Left lung (tissue), 10 donors: ENCODE data around the gene ARHGAP1. TPM values are rescaled to one million over a fixed set of nuclear protein-coding genes. Genes with fewer than 3 reads are reported as not detected.

Experiments used
- ATAC-seq: fragments of 200-7000 bp; cut with Tn5 transposase; one replicate; pipeline ENCODE4 v1.9.1; 2020; ENCODE audit warnings: moderate library complexity
- DNase-seq, 4 donors: peaks; one replicate each; pipeline ENCODE4 v3.0.0-alpha.2; 2013 to 2020
- H3K27ac ChIP-seq, 2 donors: fragments of 200-600 bp; sonication (generic) in 1 of 2; one replicate each; pipeline versions ENCODE4 v1.5.0 to v1.8.0; 2020 to 2021
- H3K27me3 ChIP-seq, 2 donors: fragments of 200-600 bp; sonication (generic) in 1 of 2; one replicate each; pipeline versions ENCODE4 v1.5.0 to v1.8.0; 2020 to 2021
- H3K36me3 ChIP-seq, 2 donors: fragments of 200-600 bp; sonication (generic) in 1 of 2; one replicate each; pipeline versions ENCODE4 v1.5.0 to v1.8.0; 2020 to 2021
- H3K4me1 ChIP-seq, 2 donors: fragments of 200-600 bp; one replicate each; pipeline ENCODE4 v1.8.0; 2021
- H3K4me3 ChIP-seq, 2 donors: fragments of 200-600 bp; sonication (generic) in 1 of 2; one replicate each; pipeline versions ENCODE4 v1.5.0 to v1.8.0; 2020 to 2021; ENCODE audit warnings: mild to moderate bottlenecking in 1 of 2
- H3K9me3 ChIP-seq, 2 donors: fragments of 200-600 bp; sonication (generic) in 1 of 2; one replicate each; pipeline versions ENCODE4 v1.5.0 to v1.8.0; 2020 to 2021
- intact Hi-C, 2 donors: fragments of 100-400 bp; cut with DNase I; formaldehyde crosslinking; loops; one replicate each; pipeline versions ENCODE4 v1.11.2 to v1.14.2; 2022
- polyA plus RNA-seq, 6 donors: library from polyadenylated mRNA; unstranded; fragments of 120-200 nt; gene quantifications; one replicate each; pipeline ENCODE4 v1.2.1, GENCODE V29; 2013; ENCODE audit not compliant: insufficient read length in 6 of 6
- total RNA-seq, 2 donors: library from RNA; stranded (reverse); fragmentation: NEBNext Ultra II Directional; extraction: Animal tissue kit (Norgen Biotek cat#: 25700); gene quantifications; one replicate each; pipeline ENCODE4 v1.2.1, GENCODE V29; 2021
- TF ChIP-seq, protein P1 (sequence below), 2 donors: fragments of 200-600 bp; sonication (generic) in 1 of 2; IDR thresholded peaks; one replicate each; pipeline versions ENCODE4 v1.5.0 to v1.8.0; 2021; ENCODE audit warnings: antibody characterized with exemption in 2 of 2
- donor health status: DM: no; HTN: yes; CAD: no.
- donor health status: DM: no; HTN: no; CAD: no.

ARHGAP1 gene
- total and polyA plus RNA-seq, 8 donors: 59.9 to 90.3 (median 67.0) TPM

DNA sequence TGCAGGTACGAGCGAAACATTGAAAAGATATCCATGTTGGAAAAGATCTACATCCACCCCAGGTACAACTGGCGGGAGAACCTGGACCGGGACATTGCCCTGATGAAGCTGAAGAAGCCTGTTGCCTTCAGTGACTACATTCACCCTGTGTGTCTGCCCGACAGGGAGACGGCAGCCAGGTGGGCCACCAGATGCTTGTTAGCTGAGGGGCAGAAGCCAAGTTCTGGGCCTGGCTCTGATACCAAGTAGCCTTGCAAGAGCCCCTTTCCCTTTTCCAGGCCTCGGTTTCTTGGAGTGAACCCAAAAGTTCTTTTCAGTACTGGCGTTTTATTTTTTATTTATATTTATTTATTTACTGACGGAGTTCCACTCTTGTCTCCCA lies 28.2 kb upstream of the ARHGAP1 start:
- no peak overlapping the region for H3K27ac ChIP-seq
- H3K4me3 ChIP-seq: no peak overlapping the region
- TF ChIP-seq, protein P1, sequence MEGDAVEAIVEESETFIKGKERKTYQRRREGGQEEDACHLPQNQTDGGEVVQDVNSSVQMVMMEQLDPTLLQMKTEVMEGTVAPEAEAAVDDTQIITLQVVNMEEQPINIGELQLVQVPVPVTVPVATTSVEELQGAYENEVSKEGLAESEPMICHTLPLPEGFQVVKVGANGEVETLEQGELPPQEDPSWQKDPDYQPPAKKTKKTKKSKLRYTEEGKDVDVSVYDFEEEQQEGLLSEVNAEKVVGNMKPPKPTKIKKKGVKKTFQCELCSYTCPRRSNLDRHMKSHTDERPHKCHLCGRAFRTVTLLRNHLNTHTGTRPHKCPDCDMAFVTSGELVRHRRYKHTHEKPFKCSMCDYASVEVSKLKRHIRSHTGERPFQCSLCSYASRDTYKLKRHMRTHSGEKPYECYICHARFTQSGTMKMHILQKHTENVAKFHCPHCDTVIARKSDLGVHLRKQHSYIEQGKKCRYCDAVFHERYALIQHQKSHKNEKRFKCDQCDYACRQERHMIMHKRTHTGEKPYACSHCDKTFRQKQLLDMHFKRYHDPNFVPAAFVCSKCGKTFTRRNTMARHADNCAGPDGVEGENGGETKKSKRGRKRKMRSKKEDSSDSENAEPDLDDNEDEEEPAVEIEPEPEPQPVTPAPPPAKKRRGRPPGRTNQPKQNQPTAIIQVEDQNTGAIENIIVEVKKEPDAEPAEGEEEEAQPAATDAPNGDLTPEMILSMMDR (IDR thresholded peaks at IDR 0.05): no peak
- no peaks in the 10 kb centered on the region for H3K4me1 ChIP-seq
- no peaks in the 10 kb centered on the region for H3K36me3 ChIP-seq
- no peaks in the 10 kb centered on the region for H3K9me3 ChIP-seq
- no peak for ATAC-seq
- intact Hi-C loops: no loop called here
- no peaks in the 10 kb centered on the region for H3K27me3 ChIP-seq
- DNase-seq: no peak

DNA sequence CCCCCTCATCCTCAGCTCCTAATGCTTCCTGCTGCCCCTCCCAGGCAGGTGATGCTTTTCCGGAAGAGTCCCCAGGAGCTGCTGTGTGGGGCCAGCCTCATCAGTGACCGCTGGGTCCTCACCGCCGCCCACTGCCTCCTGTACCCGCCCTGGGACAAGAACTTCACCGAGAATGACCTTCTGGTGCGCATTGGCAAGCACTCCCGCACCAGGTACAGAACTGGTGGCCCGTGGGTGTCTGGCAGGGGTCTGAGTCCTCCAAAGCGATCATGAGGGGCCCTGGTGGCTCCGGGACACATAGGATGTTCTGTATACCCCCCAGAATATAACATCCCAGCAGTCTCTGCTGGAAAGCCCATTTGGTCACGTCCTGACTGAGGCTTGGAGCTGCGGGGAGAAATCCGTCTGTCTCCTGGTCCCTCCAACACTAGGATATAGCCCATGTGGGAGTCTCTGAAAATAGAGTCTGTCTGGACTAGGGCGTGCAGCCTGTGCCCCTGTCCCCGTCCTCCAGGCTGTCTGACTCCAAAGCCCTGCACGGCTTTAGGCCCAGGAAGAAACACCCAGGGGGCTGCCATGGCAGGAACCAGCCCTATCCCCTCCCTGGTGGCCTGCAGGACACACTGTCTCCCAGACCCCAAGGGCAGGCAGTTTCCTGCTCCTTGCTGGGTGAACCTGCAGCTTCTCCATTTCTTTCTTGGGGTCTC lies 27.7 kb upstream of the ARHGAP1 start:
- DNase-seq: no peak
- intact Hi-C loops: no loop called here

DNA sequence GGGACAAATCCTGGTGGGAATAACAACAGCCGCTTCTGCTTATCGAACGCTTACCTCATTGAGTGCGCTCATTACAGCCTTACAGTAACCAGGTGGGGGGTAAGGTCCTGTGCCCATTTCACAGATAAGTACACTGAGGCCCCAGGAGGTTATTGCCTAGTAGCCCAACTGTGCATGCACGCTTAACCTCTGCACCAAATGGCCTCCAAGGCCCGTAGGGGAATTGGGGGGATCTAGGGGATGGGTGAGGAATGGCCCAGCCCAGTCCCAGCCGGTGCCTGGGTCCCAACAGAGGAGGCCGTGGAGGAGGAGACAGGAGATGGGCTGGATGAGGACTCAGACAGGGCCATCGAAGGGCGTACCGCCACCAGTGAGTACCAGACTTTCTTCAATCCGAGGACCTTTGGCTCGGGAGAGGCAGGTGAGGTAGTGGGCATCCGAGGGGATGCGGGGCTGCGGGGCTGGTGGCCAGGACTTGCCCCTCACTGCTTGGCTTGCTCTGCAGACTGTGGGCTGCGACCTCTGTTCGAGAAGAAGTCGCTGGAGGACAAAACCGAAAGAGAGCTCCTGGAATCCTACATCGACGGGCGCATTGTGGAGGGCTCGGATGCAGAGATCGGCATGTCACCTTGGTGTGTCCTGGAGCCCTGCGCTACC lies 25.9 kb upstream of the ARHGAP1 start:
- ATAC-seq: no peak
- Histone ChIP-seq H3K4me3 (no peak overlapping the region), H3K36me3 (no peaks in the 10 kb centered on the region), H3K4me1 (no peaks in the 10 kb centered on the region), H3K9me3 (no peaks in the 10 kb centered on the region), H3K27me3 (no peaks in the 10 kb centered on the region), H3K27ac (no peak overlapping the region)
- TF ChIP-seq, protein P1 (IDR thresholded peaks at IDR 0.05): no peak
- intact Hi-C loops: no loop called here
- no peak for DNase-seq

More for the DNA sequence above, 27.7 kb upstream of the ARHGAP1 start:
- Histone ChIP-seq H3K9me3 (no peaks in the 10 kb centered on the region), H3K4me3 (no peak overlapping the region), H3K4me1 (no peaks in the 10 kb centered on the region), H3K36me3 (no peaks in the 10 kb centered on the region), H3K27me3 (no peaks in the 10 kb centered on the region), H3K27ac (no peak overlapping the region)
- TF ChIP-seq, protein P1 (IDR thresholded peaks at IDR 0.05): no peak
- ATAC-seq: no peak

DNA sequence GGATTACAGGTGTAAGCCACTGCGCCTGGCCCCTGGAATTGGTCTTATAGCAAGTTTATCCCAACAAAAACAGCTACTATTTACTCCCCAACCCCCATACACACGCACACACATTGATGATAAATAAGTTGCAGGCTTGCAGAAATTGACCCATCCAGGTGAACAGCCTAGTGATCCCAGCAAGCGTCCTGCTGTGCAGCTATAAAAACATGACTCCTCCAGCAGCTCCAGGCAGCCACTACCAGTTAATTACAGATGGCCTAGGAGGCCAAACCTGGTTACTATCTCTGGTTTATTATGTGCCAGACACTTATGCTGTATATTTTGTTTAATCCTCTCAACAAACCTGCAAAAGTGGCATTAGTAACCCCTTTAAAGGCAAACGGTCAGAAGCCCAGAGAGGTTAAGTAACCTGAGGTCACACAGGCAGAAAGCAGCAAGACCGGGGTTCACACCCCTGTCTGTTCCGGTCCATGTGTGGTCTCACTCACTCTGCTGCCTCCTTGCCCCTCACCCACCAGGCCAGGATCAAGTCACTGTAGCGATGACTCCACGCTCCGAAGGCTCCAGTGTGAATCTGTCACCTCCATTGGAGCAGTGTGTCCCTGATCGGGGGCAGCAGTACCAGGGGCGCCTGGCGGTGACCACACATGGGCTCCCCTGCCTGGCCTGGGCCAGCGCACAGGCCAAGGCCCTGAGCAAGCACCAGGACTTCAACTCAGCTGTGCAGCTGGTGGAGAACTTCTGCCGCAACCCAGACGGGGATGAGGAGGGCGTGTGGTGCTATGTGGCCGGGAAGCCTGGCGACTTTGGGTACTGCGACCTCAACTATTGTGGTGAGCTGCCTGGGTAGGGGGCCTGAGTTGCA lies 25.2 kb upstream of the ARHGAP1 start:
- H3K9me3 ChIP-seq: no peaks in the 10 kb centered on the region
- no peak overlapping the region for H3K27ac ChIP-seq
- DNase-seq (no peak), ATAC-seq (no peak)
- no peak overlapping the region for H3K4me3 ChIP-seq
- no peaks in the 10 kb centered on the region for H3K27me3 ChIP-seq
- H3K36me3 ChIP-seq: no peaks in the 10 kb centered on the region
- intact Hi-C loops: no loop called here
- no peaks in the 10 kb centered on the region for H3K4me1 ChIP-seq
- TF ChIP-seq, protein P1 (IDR thresholded peaks at IDR 0.05): no peak

DNA sequence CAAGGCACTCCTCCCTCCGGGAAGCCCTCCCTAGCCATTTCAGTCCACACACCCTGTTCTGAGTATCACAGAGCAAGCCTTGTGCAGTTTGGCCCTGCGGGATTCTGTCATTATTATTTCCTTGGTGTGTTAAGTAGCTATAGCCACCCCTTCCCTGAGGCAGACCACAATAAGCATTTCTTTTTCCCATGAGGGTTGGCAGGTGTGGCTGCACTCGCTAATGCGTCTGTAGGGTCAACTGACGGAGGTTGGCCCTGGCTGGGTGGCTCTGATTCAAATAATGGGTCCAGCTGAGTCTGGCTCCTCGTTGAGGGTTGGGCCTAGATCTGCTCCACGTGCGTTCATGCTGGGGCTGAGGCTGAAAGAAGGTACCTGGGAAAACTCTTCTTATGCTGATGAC lies 23.7 kb upstream of the ARHGAP1 start:
- Histone ChIP-seq H3K36me3 (no peaks in the 10 kb centered on the region), H3K27ac (no peak overlapping the region), H3K27me3 (no peaks in the 10 kb centered on the region), H3K9me3 (no peaks in the 10 kb centered on the region), H3K4me3 (no peak overlapping the region), H3K4me1 (no peaks in the 10 kb centered on the region)
- no peak for DNase-seq
- no peak for ATAC-seq
- TF ChIP-seq, protein P1 (IDR thresholded peaks at IDR 0.05): no peak
- intact Hi-C loops: no loop called here
